ENCODE measurements around the gene GMDS.

DNA sequence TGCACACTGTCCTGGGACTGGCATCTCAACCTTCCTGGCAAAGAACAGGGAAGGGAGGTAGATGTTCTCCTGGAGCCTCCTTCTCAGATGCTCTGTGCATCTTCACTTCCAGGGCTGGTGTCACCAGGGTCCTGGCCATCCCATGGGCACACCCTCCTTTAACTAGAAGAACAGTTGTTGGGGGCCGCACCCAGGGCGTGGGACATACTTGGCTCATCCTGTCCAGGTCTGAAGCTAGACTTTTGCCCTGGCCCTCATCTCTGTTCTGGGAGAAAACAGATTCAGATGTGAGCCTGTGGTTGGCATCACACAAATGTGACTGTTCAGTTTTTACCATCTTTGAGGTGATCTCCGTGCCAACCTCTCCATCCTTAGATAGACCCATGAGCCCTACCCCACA is 594.0 kb downstream of the GMDS start:
- TF ChIP-seq, protein P1, sequence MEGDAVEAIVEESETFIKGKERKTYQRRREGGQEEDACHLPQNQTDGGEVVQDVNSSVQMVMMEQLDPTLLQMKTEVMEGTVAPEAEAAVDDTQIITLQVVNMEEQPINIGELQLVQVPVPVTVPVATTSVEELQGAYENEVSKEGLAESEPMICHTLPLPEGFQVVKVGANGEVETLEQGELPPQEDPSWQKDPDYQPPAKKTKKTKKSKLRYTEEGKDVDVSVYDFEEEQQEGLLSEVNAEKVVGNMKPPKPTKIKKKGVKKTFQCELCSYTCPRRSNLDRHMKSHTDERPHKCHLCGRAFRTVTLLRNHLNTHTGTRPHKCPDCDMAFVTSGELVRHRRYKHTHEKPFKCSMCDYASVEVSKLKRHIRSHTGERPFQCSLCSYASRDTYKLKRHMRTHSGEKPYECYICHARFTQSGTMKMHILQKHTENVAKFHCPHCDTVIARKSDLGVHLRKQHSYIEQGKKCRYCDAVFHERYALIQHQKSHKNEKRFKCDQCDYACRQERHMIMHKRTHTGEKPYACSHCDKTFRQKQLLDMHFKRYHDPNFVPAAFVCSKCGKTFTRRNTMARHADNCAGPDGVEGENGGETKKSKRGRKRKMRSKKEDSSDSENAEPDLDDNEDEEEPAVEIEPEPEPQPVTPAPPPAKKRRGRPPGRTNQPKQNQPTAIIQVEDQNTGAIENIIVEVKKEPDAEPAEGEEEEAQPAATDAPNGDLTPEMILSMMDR (conservative IDR thresholded peaks at IDR 0.05 in 1 of 2, IDR thresholded peaks at IDR 0.05 in 1 of 2; ENCODE audit: extremely low read depth in 1 of 2, insufficient read depth in 1 of 2, low read depth in 1 of 2, low read length in 2 of 2): no peak
- no peak for TF ChIP-seq EZH2 (IDR thresholded peaks at IDR 0.05; ENCODE audit: borderline replicate concordance, low read length)
